HEK293 (cell line): Measurements from ENCODE around the gene OAT.

Source experiments
- CTCF ChIA-PET: fragments of 350-600 bp; formaldehyde crosslinking; extraction: SDS; loops from one replicate; lab custom pipeline; 2021; ENCODE audit warnings: antibody characterized with exemption; lab: Yijun Ruan, JAX
- POLR2A ChIA-PET: fragments of 300-600 bp; formaldehyde crosslinking; extraction: SDS; loops from one replicate; lab custom pipeline; 2020; ENCODE audit warnings: antibody characterized with exemption, inconsistent platforms; lab: Yijun Ruan, JAX
- H3K27ac ChIP-seq: fragments of 200-500 bp; sonication (Bioruptor generic); 2 replicates; pipeline ENCODE4 v1.5.1; 2014; ENCODE audit warnings: low read depth, low read length, control low read depth, inconsistent platforms; ENCODE audit errors: extremely low read depth
- H3K36me3 ChIP-seq, 2 experiments: fragments of 200-500 bp in 1 of 2; sonication (Bioruptor generic) in 1 of 2; 1 replicate in 1 of 2; 2 replicates in 1 of 2; pipeline ENCODE4 v1.5.1; 2014 to 2017; ENCODE audit warnings: inconsistent platforms in 2 of 2, low read length in 2 of 2; ENCODE audit not compliant: control insufficient read depth in 2 of 2, insufficient read depth in 1 of 2
- H3K4me1 ChIP-seq: fragments of 200-500 bp; sonication (Bioruptor generic); 2 replicates; pipeline ENCODE4 v1.5.1; 2014; ENCODE audit warnings: mild to moderate bottlenecking, low read length, inconsistent platforms; ENCODE audit not compliant: control insufficient read depth, insufficient read depth
- H3K4me3 ChIP-seq: 2 replicates; pipeline ENCODE4 v1.5.1; 2011; ENCODE audit warnings: low read depth, mild to moderate bottlenecking, control low read depth, low read length, moderate library complexity
- H3K9me3 ChIP-seq: fragments of 200-500 bp; sonication (Bioruptor generic); 2 replicates; pipeline ENCODE4 v1.5.1; 2014; ENCODE audit warnings: low read depth, low read length, inconsistent platforms; ENCODE audit not compliant: control insufficient read depth, insufficient read depth
- KLF10 ChIP-seq: fragments of 450-650 bp; IDR thresholded peaks from 2 replicates; pipeline ENCODE4 v1.5.1; 2018; ENCODE audit warnings: missing biosample characterization, mild to moderate bottlenecking, missing genetic modification characterization
- KLF8 ChIP-seq: fragments of 450-650 bp; formaldehyde crosslinking; IDR thresholded peaks from 2 replicates; pipeline ENCODE4 v1.5.1; 2016; ENCODE audit warnings: missing biosample characterization, missing genetic modification characterization
- KLF9 ChIP-seq: fragments of 450-650 bp; formaldehyde crosslinking; IDR thresholded peaks from 2 replicates; pipeline ENCODE4 v1.5.1; 2016; ENCODE audit warnings: missing biosample characterization, missing genetic modification characterization, low read depth
- ZBTB17 ChIP-seq: fragments of 450-650 bp; formaldehyde crosslinking; IDR thresholded peaks from 2 replicates; pipeline ENCODE4 v1.5.1; 2016; ENCODE audit warnings: missing biosample characterization, missing genetic modification characterization
- ZNF146 ChIP-seq: fragments of 450-650 bp; formaldehyde crosslinking; IDR thresholded peaks from 2 replicates; pipeline ENCODE4 v1.5.1; 2016; ENCODE audit warnings: missing biosample characterization, missing genetic modification characterization
- ZNF19 ChIP-seq: fragments of 450-650 bp; formaldehyde crosslinking; IDR thresholded peaks from 2 replicates; pipeline ENCODE4; 2016; ENCODE audit warnings: missing biosample characterization, missing genetic modification characterization, low read depth
- ZNF404 ChIP-seq: fragments of 450-650 bp; formaldehyde crosslinking; IDR thresholded peaks from 2 replicates; pipeline ENCODE4 v1.5.1; 2017; ENCODE audit warnings: missing biosample characterization, missing genetic modification characterization
- ZNF555 ChIP-seq: fragments of 450-650 bp; formaldehyde crosslinking; conservative IDR thresholded peaks from 2 replicates; pipeline ENCODE4 v1.5.1; 2017; ENCODE audit warnings: missing biosample characterization, mild to moderate bottlenecking, missing genetic modification characterization, inconsistent platforms
- ZNF561 ChIP-seq: fragments of 450-650 bp; IDR thresholded peaks from 2 replicates; pipeline ENCODE4 v1.5.1; 2018; ENCODE audit warnings: missing biosample characterization, missing genetic modification characterization, borderline replicate concordance
- ZNF658 ChIP-seq: fragments of 450-650 bp; formaldehyde crosslinking; IDR thresholded peaks from 2 replicates; pipeline ENCODE4; 2016; ENCODE audit warnings: missing biosample characterization, missing genetic modification characterization
- ZNF707 ChIP-seq: fragments of 450-650 bp; formaldehyde crosslinking; IDR thresholded peaks from 2 replicates; pipeline ENCODE4 v1.5.1; 2016; ENCODE audit warnings: missing biosample characterization, missing genetic modification characterization
- TF ChIP-seq, protein P1 (sequence below): fragments of 450-650 bp; formaldehyde crosslinking; IDR thresholded peaks from 2 replicates; pipeline ENCODE4 v1.5.1; 2016; ENCODE audit warnings: missing biosample characterization, missing genetic modification characterization
- TF ChIP-seq, protein P2 (sequence below): IDR thresholded peaks from 2 replicates; pipeline ENCODE4 v1.6.1; 2011; ENCODE audit warnings: mild to moderate bottlenecking, low read depth, low read length, borderline replicate concordance
- TF ChIP-seq, protein P3 (sequence below): fragments of 450-650 bp; formaldehyde crosslinking; conservative IDR thresholded peaks from 2 replicates; pipeline ENCODE4 v1.5.1; 2016; ENCODE audit warnings: low read depth, missing biosample characterization, missing genetic modification characterization

The OAT gene

DNA sequence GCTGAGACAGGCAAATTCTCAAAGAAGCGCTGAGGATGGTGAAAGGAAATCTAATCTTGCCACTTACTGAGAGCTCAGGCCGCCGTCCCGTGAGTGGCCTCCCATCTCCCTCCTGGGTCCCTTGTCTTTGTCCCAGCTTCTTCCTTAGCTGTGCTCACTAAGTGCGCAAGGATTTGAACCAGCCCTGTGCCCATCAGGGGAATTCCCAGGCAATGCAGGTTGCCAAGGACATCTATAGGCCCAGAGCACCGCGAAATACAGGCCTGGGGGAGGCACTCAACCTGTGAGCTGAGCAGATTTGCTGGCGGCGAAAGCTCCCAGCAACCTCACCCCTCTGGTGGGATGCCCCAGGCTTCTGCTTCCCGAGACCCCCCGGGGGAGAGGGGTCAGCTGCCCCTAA lies 64.8 kb downstream of the OAT start:
- H3K27ac ChIP-seq = no peak overlapping the region; the same call in 1 of the 2 replicates
- ChIA-PET POLR2A (no interaction called here), CTCF (interaction anchor here (0.6 to 1.1 kb wide), 4 partner anchors 8 to 1400 kb away, joined by 3 to 6 read pairs (median 3); no protein-coding TSS in a partner anchor)
- no peaks in the 10 kb centered on the region for H3K36me3 ChIP-seq
- H3K4me3 ChIP-seq = no peak overlapping the region
- TF ChIP-seq ZNF146 = no peak
- TF ChIP-seq ZNF707 (tag by site-specific recombination) = no peak
- TF ChIP-seq, protein P1, sequence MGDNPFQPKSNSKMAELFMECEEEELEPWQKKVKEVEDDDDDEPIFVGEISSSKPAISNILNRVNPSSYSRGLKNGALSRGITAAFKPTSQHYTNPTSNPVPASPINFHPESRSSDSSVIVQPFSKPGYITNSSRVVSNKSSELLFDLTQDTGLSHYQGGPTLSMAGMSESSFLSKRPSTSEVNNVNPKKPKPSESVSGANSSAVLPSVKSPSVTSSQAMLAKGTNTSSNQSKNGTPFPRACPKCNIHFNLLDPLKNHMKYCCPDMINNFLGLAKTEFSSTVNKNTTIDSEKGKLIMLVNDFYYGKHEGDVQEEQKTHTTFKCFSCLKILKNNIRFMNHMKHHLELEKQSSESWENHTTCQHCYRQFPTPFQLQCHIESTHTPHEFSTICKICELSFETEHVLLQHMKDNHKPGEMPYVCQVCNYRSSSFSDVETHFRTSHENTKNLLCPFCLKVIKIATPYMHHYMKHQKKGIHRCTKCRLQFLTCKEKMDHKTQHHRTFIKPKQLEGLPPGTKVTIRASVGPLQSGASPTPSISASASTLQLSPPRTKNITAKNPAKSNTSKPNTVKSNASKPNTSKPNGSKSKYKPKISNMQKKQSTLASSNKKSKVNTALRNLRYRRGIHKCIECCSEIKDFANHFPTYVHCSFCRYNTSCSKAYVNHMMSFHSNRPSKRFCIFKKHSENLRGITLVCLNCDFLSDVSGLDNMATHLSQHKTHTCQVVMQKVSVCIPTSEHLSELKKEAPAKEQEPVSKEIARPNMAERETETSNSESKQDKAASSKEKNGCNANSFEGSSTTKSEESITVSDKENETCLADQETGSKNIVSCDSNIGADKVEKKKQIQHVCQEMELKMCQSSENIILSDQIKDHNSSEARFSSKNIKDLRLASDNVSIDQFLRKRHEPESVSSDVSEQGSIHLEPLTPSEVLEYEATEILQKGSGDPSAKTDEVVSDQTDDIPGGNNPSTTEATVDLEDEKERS = no peak
- TF ChIP-seq ZNF658 = no peak
- no peak for TF ChIP-seq ZNF19
- TF ChIP-seq KLF10 (tag by site-specific recombination) = no peak
- TF ChIP-seq ZNF404 (tag by site-specific recombination) = no peak
- H3K4me1 ChIP-seq = no peaks in the 10 kb centered on the region; the same call in 1 of the 2 replicates
- no peaks in the 10 kb centered on the region for H3K9me3 ChIP-seq

DNA sequence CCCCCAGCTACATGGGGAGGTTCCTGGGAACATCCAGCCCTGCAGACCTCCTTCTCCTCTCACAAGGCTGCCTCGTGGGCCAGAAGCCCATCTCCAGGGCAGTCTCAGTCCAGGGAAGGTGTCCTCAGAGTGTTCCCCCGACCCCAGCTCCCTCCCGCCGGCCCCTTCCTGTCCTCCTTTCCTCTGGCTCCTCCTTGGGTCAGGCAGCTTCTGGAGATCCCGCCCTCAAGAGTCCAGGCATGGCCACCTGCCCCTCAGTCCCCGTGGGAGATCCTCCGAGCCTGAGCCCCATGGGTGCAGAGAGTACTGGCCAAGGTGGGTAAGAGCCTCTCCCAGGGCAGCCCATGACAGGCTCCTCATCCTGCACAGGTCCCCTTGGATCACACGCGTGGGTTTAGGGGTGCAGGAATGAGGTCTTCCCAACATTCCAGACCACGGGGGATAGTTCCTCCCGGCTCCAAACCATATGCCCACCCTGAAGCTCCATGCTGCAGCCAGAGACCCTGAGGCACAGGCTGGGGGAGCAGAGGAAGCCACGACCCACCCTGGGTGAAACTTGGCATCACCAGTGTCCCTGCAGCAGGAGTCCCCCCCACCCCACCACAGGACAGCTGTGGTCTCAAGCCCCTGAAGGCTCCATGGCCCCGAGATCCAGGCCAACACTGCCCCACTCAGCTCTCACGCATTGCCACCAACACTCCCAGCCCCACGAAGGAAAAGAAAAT lies 65.5 kb downstream of the OAT start:
- ChIA-PET POLR2A (no interaction called here), CTCF (interaction anchor here (0.6 to 1.1 kb wide), 4 partner anchors 9 to 356 kb away, joined by 3 read pairs; no protein-coding TSS in a partner anchor)
- Histone ChIP-seq H3K4me3 (no peak overlapping the region), H3K36me3 (no peaks in the 10 kb centered on the region), H3K27ac (no peak overlapping the region), H3K9me3 (no peaks in the 10 kb centered on the region), H3K4me1 (no peaks in the 10 kb centered on the region; the same call in 1 of the 2 replicates)
- TF ChIP-seq, protein P2, sequence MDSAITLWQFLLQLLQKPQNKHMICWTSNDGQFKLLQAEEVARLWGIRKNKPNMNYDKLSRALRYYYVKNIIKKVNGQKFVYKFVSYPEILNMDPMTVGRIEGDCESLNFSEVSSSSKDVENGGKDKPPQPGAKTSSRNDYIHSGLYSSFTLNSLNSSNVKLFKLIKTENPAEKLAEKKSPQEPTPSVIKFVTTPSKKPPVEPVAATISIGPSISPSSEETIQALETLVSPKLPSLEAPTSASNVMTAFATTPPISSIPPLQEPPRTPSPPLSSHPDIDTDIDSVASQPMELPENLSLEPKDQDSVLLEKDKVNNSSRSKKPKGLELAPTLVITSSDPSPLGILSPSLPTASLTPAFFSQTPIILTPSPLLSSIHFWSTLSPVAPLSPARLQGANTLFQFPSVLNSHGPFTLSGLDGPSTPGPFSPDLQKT = no peak
- TF ChIP-seq ZNF555 (tag by site-specific recombination) = no peak
- TF ChIP-seq, protein P3, sequence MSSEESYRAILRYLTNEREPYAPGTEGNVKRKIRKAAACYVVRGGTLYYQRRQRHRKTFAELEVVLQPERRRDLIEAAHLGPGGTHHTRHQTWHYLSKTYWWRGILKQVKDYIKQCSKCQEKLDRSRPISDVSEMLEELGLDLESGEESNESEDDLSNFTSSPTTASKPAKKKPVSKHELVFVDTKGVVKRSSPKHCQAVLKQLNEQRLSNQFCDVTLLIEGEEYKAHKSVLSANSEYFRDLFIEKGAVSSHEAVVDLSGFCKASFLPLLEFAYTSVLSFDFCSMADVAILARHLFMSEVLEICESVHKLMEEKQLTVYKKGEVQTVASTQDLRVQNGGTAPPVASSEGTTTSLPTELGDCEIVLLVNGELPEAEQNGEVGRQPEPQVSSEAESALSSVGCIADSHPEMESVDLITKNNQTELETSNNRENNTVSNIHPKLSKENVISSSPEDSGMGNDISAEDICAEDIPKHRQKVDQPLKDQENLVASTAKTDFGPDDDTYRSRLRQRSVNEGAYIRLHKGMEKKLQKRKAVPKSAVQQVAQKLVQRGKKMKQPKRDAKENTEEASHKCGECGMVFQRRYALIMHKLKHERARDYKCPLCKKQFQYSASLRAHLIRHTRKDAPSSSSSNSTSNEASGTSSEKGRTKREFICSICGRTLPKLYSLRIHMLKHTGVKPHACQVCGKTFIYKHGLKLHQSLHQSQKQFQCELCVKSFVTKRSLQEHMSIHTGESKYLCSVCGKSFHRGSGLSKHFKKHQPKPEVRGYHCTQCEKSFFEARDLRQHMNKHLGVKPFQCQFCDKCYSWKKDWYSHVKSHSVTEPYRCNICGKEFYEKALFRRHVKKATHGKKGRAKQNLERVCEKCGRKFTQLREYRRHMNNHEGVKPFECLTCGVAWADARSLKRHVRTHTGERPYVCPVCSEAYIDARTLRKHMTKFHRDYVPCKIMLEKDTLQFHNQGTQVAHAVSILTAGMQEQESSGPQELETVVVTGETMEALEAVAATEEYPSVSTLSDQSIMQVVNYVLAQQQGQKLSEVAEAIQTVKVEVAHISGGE = no peak
- TF ChIP-seq KLF9 (tag by site-specific recombination) = no peak
- TF ChIP-seq ZBTB17 (tag by site-specific recombination) = no peak
- no peak for TF ChIP-seq KLF8 (tag by site-specific recombination)
- TF ChIP-seq ZNF561 (tag by site-specific recombination) = no peak
